CD4-positive, alpha-beta T cell (primary cell): Measurements from ENCODE around the gene SPATA21. TPM values are rescaled to one million over a fixed set of nuclear protein-coding genes. Genes with fewer than 3 reads are reported as not detected.

Source experiments
- ATAC-seq: fragments of 200-7000 bp; cut with Tn5 transposase; one replicate; pipeline ENCODE4 v1.10.0; 2022; ENCODE audit warnings: mild to moderate bottlenecking; ENCODE audit not compliant: poor library complexity
- CTCF ChIA-PET: fragments of 350-600 bp; sonication (Branson Sonifier 250); formaldehyde crosslinking; loops from one replicate; lab custom pipeline; 2021; ENCODE audit warnings: antibody characterized with exemption, inconsistent platforms; lab: Charles Lee
- POLR2A ChIA-PET: fragments of 350-600 bp; sonication (Branson Sonifier 250); formaldehyde crosslinking; loops from one replicate; lab custom pipeline; 2021; ENCODE audit warnings: antibody characterized with exemption, inconsistent platforms; lab: Charles Lee
- DNase-seq, 14 experiments: peaks; one replicate each; pipeline ENCODE4 v3.0.0-alpha.2; 2013 to 2020; ENCODE audit warnings: mixed read lengths in 2 of 14
- H3K27ac ChIP-seq, 2 donors: one replicate each; pipeline versions ENCODE4 v1.5.1 to v1.7.0; 2013; ENCODE audit warnings: low read length in 2 of 2, low read depth in 1 of 2, mild to moderate bottlenecking in 1 of 2
- H3K27me3 ChIP-seq, 2 experiments: 1 replicate in 1 of 2; 2 replicates in 1 of 2; pipeline versions ENCODE4 v1.6.1 to v1.7.0; 2013; ENCODE audit warnings: low read length in 2 of 2, control low read depth in 1 of 2, mild to moderate bottlenecking in 1 of 2, moderate library complexity in 1 of 2; ENCODE audit not compliant: insufficient read depth in 2 of 2, control insufficient read depth in 1 of 2
- H3K36me3 ChIP-seq: one replicate; pipeline ENCODE4 v1.6.1; 2013; ENCODE audit warnings: low read length, control low read depth; ENCODE audit not compliant: insufficient read depth
- H3K4me1 ChIP-seq: one replicate; pipeline ENCODE4 v1.6.1; 2013; ENCODE audit warnings: low read length, control low read depth; ENCODE audit not compliant: insufficient read depth
- H3K4me3 ChIP-seq: one replicate; pipeline ENCODE4 v1.5.1; 2013; ENCODE audit warnings: mild to moderate bottlenecking, low read length, moderate library complexity
- H3K9me3 ChIP-seq, 2 experiments: 1 replicate in 1 of 2; 2 replicates in 1 of 2; pipeline versions ENCODE4 v1.6.1 to v1.7.0; 2013; ENCODE audit warnings: low read length in 2 of 2, mild to moderate bottlenecking in 2 of 2, control low read depth in 1 of 2, moderate library complexity in 1 of 2; ENCODE audit not compliant: control insufficient read depth in 1 of 2, insufficient read depth in 1 of 2
- H3K27ac Mint-ChIP-seq: one replicate; pipeline ENCODE4 v1.8.0; 2020; ENCODE audit warnings: mixed read lengths
- H3K27me3 Mint-ChIP-seq: one replicate; pipeline ENCODE4 v1.8.0; 2021; ENCODE audit warnings: mixed read lengths
- H3K36me3 Mint-ChIP-seq: one replicate; pipeline ENCODE4 v1.8.0; 2021; ENCODE audit warnings: low read depth, mixed read lengths
- H3K4me1 Mint-ChIP-seq: one replicate; pipeline ENCODE4 v1.8.0; 2021; ENCODE audit warnings: low read depth, mixed read lengths
- H3K4me3 Mint-ChIP-seq: one replicate; pipeline ENCODE4 v1.8.0; 2020; ENCODE audit warnings: mild to moderate bottlenecking, mixed read lengths
- H3K9me3 Mint-ChIP-seq: one replicate; pipeline ENCODE4 v1.8.0; 2020; ENCODE audit warnings: mixed read lengths
- CTCF ChIP-seq: fragments of 200-600 bp; IDR thresholded peaks from one replicate; pipeline ENCODE4 v1.8.0; 2022; ENCODE audit warnings: antibody characterized with exemption, mild to moderate bottlenecking
- intact Hi-C, 2 experiments: fragments of 100-400 bp; cut with DNase I in 1 of 2; cut with micrococcal nuclease in 1 of 2; formaldehyde crosslinking; loops; one replicate each; pipeline versions ENCODE4 v1.15.1 to v1.9.0; 2023 to 2025; cut with DNase I, micrococcal nuclease
- total RNA-seq, 174 experiments: library from RNA in 2 of 174; stranded (reverse) in 2 of 174; gene quantifications; one replicate each; pipeline ENCODE4 v1.2.3 and lab custom pipeline; 2021 to 2026

Gene SPATA21
- total RNA-seq, 2 experiments from 2014 or later: not detected

- H3K4me1 Mint-ChIP-seq: peaks cover 68% of the 10 kb centered on the region
- H3K27ac Mint-ChIP-seq: peak overlapping the region; percentile 82
- Histone ChIP-seq H3K4me3 (peak overlapping the region; percentile 35), H3K9me3 (no peaks in the 10 kb centered on the region), H3K36me3 (peaks cover 15% of the 10 kb centered on the region), H3K27me3 (no peaks in the 10 kb centered on the region), H3K4me1 (peaks cover 83% of the 10 kb centered on the region), H3K27ac (peak overlapping the region; percentile 28 to 48)
- H3K36me3 Mint-ChIP-seq: peaks cover 33% of the 10 kb centered on the region
- no peaks in the 10 kb centered on the region for H3K27me3 Mint-ChIP-seq
- peak in 2 of 14 experiments; percentile 35 to 39 for DNase-seq
- peak; percentile 60 for ATAC-seq
- intact Hi-C loops: no loop called here
- H3K4me3 Mint-ChIP-seq: peak overlapping the region; percentile 54
- ChIA-PET POLR2A (interaction anchor here (0.7 to 4.4 kb wide), 4 partner anchors 19 to 54 kb away, joined by 3 to 24 read pairs (median 4); partner anchors contain the start of genes FBXO42, NECAP2 and SZRD1), CTCF (interaction anchor here (0.6 to 0.9 kb wide), 2 partner anchors 12 to 234 kb away, joined by 3 read pairs; no protein-coding TSS in a partner anchor)
- TF ChIP-seq CTCF: no peak
- H3K9me3 Mint-ChIP-seq: no peaks in the 10 kb centered on the region
Measured at GRCh38 chr1:16386454-16387113, 50.6 kb downstream of the SPATA21 start.

GRCh38 chr1:16385659-16386453, 51.4 kb downstream of the SPATA21 start:
- Histone ChIP-seq H3K4me1 (peaks cover 78% of the 10 kb centered on the region), H3K9me3 (no peaks in the 10 kb centered on the region), H3K27ac (peak overlapping the region in 1 of 2 donors; percentile 48), H3K36me3 (peaks cover 10% of the 10 kb centered on the region), H3K4me3 (no peak overlapping the region), H3K27me3 (no peaks in the 10 kb centered on the region)
- ChIA-PET CTCF (no interaction called here), POLR2A (interaction anchor here (1.3 to 4.4 kb wide), 2 partner anchors 18 to 55 kb away, joined by 3 to 24 read pairs; partner anchors contain the start of genes NECAP2 and SZRD1)
- Mint-ChIP-seq H3K27ac (peak overlapping the region; percentile 82), H3K27me3 (no peaks in the 10 kb centered on the region), H3K4me3 (peak overlapping the region; percentile 54), H3K4me1 (peaks cover 63% of the 10 kb centered on the region), H3K36me3 (peaks cover 27% of the 10 kb centered on the region), H3K9me3 (no peaks in the 10 kb centered on the region)
- ATAC-seq (no peak), DNase-seq (no peak)
- intact Hi-C loops: no loop called here
- TF ChIP-seq CTCF: no peak

GRCh38 chr1:16383888-16384287, 53.3 kb downstream of the SPATA21 start:
- H3K27me3 Mint-ChIP-seq: no peaks in the 10 kb centered on the region
- H3K4me3 Mint-ChIP-seq: peak overlapping the region; percentile 16
- Histone ChIP-seq H3K4me3 (no peak overlapping the region), H3K4me1 (peaks cover 73% of the 10 kb centered on the region), H3K27me3 (no peaks in the 10 kb centered on the region), H3K9me3 (no peaks in the 10 kb centered on the region), H3K27ac (no peak overlapping the region), H3K36me3 (peaks cover 10% of the 10 kb centered on the region)
- CTCF ChIA-PET: no interaction called here
- ATAC-seq (no peak), DNase-seq (no peak)
- H3K36me3 Mint-ChIP-seq: peaks cover 22% of the 10 kb centered on the region
- POLR2A ChIA-PET: no interaction called here
- intact Hi-C loops: no loop called here
- H3K27ac Mint-ChIP-seq: peak overlapping the region; percentile 60
- no peaks in the 10 kb centered on the region for H3K9me3 Mint-ChIP-seq
- H3K4me1 Mint-ChIP-seq: peaks cover 62% of the 10 kb centered on the region
- TF ChIP-seq CTCF: no peak
